Measurements from ENCODE around the gene PGM3.

DNA sequence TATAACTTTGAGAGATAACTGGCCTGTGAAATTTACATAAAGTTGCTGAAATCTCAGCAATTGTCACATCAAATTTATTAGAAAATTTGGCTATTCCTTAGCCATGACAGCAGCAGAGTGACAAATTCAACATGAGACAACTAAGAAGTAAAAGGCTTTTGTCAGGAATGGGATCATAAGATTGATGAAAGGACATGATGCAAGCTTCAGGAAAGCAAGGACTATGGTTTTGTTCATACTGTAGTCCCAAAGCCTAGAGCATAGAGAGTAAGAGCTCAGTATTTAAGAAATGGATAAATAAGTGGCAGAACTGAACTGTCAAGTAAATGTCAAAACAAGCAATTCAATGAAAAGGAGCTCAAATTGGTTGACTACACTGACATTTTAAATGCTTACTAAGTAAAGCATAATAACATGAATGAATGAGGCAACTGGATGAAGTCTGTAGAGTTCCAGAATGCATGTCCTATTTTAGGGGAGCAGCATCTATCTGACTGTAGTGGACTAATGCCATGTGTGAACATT is 12.6 kb downstream of the PGM3 start:
- TF ChIP-seq CTCF (IDR thresholded peaks at IDR 0.05; ENCODE audit: borderline replicate concordance, extremely low read depth, low read length, poor library complexity, severe bottlenecking) (no peak), EZH2 (IDR thresholded peaks at IDR 0.05; ENCODE audit: borderline replicate concordance, low read depth, low read length, severe bottlenecking) (no peak)

Measured in DND-41 (cell line).